ENCODE measurements around the gene GALNTL6. TPM values are rescaled to one million over a fixed set of nuclear protein-coding genes. Genes with fewer than 3 reads are reported as not detected.

GALNTL6 gene
- total and polyA plus RNA-seq, 2 of the 4 experiments (the other 2 are of a cell fraction), result under 0.01 TPM; not detected in 1

GRCh38 chr4:172819353-172819752, 1006.1 kb downstream of the GALNTL6 start:
- no peak overlapping the region for H3K4ac ChIP-seq (ENCODE audit: low read depth, low read length)
- H3K14ac ChIP-seq (replicated peaks; ENCODE audit: low read depth, low read length), result no peak overlapping the region
- H2AK9ac ChIP-seq (replicated peaks; ENCODE audit: low read depth, low read length, poor library complexity), result no peak overlapping the region
- H3K18ac ChIP-seq (ENCODE audit: low read depth, low read length), result no peak overlapping the region
- ChIA-PET POLR2A (ENCODE audit: unreplicated experiment) (no interaction called here), CTCF (no interaction called here)
- H2BK15ac ChIP-seq (ENCODE audit: low read depth, low read length), result no peak overlapping the region
- no peaks in the 10 kb centered on the region for H3K36me3 ChIP-seq (ENCODE audit: control insufficient read depth, insufficient read depth, low read length)
- H3K9me3 ChIP-seq (ENCODE audit: control insufficient read depth, insufficient read depth, low read length), result no peaks in the 10 kb centered on the region
- H3K79me1 ChIP-seq (ENCODE audit: low read depth in 1 of 2, low read length in 2 of 2), result no peaks in the 10 kb centered on the region
- dilution Hi-C loops (cut with HindIII; ENCODE audit: low sequenced_read_pairs, unreplicated experiment) (no loop called here), intact Hi-C loops (cut with micrococcal nuclease) (no loop called here), in situ Hi-C loops (cut with MboI; ENCODE audit: low sequenced_read_pairs) (no loop called here)
- H2AK5ac ChIP-seq (ENCODE audit: low read depth, low read length), result no peak overlapping the region
- DNase-seq, result no peak
- TF ChIP-seq SMC3 (IDR thresholded peaks at IDR 0.05; ENCODE audit: low read depth, low read length) (no peak), MAFK (IDR thresholded peaks at IDR 0.05; ENCODE audit: low read depth, low read length) (peak; percentile 90)
- no peak overlapping the region for H4K91ac ChIP-seq (ENCODE audit: insufficient read depth, low read depth, low read length)
- ATAC-seq (ENCODE audit: low read depth), result no peak
- H3K4me1 ChIP-seq (ENCODE audit: control insufficient read depth, insufficient read depth, low read length), result no peaks in the 10 kb centered on the region
- H2BK20ac ChIP-seq (ENCODE audit: low read depth, low read length), result no peak overlapping the region
- no peak overlapping the region for H4K8ac ChIP-seq (ENCODE audit: low read depth in 2 of 2, low read length in 2 of 2)
- H3K27me3 ChIP-seq (ENCODE audit: control insufficient read depth, insufficient read depth, low read length), result no peaks in the 10 kb centered on the region
- H3K9me1 ChIP-seq (ENCODE audit: insufficient read depth, low read length), result no peaks in the 10 kb centered on the region
- no peak overlapping the region for H2BK120ac ChIP-seq (ENCODE audit: low read depth, low read length)
- no peak overlapping the region for H3K27ac ChIP-seq (ENCODE audit: insufficient read depth, low read length)
- H2BK5ac ChIP-seq (ENCODE audit: low read depth, low read length, poor library complexity, severe bottlenecking), result no peak overlapping the region
- no peak overlapping the region for H4K5ac ChIP-seq (ENCODE audit: low read depth, low read length)
- WGBS, 2 experiments (ENCODE audit: extremely low coverage in 2 of 2, insufficient read length in 1 of 2), result no CpG with 5 or more reads among the region's 1 CpG
- no peak overlapping the region for H3K9ac ChIP-seq (ENCODE audit: low read depth, low read length)
- H3K56ac ChIP-seq (ENCODE audit: extremely low read depth, insufficient read depth, low read length), result no peak overlapping the region
- no peak overlapping the region for H3K23ac ChIP-seq (ENCODE audit: low read depth, low read length)
- H3K4me2 ChIP-seq (ENCODE audit: low read depth, low read length), result no peak overlapping the region
- no peak overlapping the region for H2AFZ ChIP-seq (replicated peaks; ENCODE audit: low read length, poor library complexity)
- H3K4me3 ChIP-seq (ENCODE audit: insufficient read depth, low read depth, low read length), result no peak overlapping the region
- no peaks in the 10 kb centered on the region for H4K20me1 ChIP-seq (ENCODE audit: insufficient read depth, low read length)
- no TSS peak for BruUV-seq (replicated peaks)
